ENCODE measurements around the gene OBSCN.
"Not testable (repeated sequence)": the region's sequence is repeated elsewhere in the genome, so short reads cannot be mapped to it uniquely, and the experiment has no call there.

Gene OBSCN

DNA sequence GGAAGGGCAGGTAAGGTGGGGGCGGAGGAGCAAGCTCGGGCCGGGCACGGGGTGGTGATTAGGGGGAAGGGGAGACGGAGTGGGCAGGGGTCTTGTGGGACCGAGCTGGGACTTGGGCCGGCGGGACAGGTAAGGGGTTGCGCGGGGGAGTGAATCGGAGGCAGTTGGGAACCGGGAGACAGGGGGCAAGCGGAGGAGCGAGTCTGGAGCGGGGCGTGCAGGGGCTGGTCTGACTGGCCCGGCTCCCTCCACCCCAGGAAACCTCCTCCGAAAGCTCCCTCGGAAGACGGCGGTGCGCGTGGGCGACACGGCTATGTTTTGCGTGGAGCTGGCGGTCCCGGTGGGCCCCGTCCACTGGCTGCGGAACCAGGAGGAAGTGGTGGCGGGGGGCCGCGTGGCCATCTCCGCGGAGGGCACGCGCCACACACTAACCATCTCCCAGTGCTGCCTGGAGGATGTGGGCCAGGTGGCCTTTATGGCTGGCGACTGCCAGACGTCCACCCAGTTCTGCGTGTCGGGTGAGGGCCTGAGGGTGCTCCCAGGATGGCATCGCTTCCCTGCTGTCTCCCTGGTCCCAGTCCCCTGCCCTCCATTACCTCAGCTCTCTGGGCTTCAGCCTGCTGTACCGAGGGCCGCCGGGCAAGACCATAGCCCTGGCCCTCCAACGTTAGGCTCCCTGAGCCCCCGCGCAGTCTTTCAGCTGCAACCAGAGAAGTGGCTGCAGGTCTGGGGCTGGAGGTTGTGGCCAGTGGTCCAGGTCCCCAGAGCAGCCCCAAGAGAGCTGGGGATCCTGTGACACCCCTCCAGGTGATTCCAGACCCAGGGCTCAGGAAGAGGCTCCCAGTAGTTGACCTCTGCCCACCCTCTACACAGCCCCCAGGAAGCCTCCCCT is 6.3 kb downstream of the OBSCN start:
- DNase-seq: no peak

- no peak for DNase-seq
These were observed 7.2 kb downstream of the OBSCN start for GRCh38 chr1:228214921-228215662.

DNA sequence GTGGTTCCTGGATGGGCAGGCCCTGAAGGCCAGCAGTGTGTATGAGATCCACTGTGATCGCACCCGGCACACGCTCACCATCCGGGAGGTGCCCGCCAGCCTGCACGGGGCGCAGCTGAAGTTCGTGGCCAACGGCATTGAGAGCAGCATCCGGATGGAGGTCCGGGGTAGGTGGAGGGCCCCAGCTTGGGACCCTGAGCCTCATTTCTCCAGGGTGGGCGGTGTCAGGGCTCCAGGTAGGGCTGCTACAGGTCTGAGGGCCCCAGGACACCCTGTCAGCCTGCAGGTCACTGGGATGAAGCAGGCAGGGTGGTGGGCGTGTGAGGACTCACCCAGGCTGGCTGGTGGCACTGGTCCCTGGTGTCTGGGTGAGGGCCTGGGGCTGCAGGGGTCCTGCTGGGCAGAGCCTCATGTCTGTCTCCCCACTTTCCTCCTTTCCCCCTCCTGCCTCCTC is 7.8 kb downstream of the OBSCN start:
- no peak for DNase-seq

DNA sequence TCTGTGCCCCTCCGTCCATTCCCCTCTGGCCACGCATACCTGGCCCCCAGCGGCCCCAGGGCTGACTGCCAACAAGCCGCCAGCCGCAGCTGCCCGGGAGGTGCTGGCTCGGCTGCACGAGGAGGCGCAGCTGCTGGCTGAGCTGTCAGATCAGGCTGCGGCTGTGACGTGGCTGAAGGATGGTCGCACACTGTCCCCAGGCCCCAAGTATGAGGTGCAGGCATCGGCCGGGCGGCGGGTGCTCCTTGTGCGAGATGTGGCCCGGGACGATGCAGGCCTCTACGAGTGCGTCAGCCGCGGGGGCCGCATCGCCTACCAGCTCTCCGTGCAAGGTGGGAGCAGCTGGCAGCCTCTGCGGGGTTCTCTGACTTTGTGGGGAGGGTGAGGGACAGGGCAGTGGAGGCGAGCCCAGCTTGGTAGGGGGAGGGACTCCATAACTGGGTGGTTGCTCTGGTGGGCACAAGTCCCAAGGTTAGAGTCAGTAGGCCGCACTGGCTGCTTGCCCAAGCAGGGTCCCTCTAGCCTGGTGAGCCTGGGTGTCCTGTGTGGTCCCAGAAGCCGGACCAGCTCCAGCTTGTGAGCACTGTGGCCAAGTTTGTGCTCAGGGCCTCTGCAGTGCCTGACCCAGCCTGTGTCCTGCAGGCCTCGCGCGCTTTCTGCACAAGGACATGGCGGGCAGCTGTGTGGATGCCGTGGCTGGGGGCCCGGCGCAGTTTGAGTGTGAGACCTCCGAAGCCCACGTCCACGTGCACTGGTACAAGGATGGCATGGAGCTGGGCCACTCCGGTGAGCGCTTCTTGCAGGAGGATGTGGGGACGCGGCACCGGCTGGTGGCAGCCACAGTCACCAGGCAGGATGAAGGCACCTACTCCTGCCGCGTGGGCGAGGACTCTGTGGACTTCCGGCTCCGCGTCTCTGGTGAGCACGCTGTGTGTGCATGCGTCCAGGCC is 8.8 kb downstream of the OBSCN start:
- DNase-seq: no peak

- no peak for DNase-seq
These were observed 9.9 kb downstream of the OBSCN start for GRCh38 chr1:228217551-228218344.

GRCh38 chr1:228218513-228219244 is 10.8 kb downstream of the OBSCN start:
- no peak for DNase-seq

DNA sequence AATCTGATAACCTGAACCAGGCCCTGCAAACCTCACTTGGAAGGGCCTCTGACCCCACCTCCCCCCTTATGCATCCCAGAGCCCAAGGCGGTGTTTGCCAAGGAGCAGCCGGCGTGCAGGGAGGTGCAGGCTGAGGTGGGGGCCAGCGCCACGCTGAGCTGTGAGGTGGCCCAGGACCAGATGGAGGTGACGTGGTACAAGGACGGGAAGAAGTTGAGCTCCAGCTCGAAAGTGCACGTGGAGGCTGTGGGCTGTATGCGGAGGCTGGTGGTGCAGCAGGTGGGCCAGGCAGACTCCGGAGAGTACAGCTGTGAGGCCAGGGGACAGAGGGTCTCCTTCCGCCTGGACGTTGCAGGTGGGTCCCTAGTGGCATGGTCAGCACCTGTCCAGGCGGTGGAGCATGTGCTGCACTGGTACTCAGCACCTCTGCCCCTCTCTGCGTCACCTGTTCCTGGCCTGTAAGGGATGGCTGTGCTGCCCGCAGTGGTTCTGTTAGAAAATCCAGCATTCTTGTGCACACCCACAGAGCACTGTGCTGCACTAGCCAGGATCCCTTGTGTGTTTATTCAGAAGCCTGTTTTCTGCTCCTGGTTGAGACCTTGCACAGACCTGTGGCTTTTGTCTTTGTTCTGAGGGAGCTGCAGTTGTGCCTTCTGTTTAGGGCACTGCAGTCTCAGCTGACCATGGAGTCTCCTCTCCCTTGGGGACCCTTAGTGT is 11.6 kb downstream of the OBSCN start:
- DNase-seq: no peak

GRCh38 chr1:228219962-228220780 is 12.3 kb downstream of the OBSCN start:
- DNase-seq: no peak

- DNase-seq: not testable (repeated sequence)
These were observed 13.3 kb downstream of the OBSCN start for GRCh38 chr1:228221097-228221496.

DNA sequence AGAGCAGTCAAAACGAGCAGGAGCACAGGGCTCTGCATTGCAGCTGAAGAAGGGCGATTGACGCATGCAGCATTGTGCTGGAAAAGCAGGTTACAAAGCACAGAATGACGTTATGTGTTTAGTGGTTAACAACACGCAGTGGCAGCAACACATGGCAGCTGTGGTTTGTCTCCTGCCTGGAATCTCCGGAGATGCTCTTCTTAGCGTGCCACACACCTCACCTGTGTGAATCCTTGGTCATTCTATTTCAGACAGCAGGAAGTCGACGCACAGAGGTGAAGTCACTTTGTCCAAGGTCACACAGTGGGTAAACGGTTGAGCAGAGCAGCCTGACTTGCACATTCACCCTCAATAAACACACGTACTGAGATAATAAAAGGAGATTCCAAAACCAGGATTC is 14.7 kb downstream of the OBSCN start:
- DNase-seq: no peak

DNA sequence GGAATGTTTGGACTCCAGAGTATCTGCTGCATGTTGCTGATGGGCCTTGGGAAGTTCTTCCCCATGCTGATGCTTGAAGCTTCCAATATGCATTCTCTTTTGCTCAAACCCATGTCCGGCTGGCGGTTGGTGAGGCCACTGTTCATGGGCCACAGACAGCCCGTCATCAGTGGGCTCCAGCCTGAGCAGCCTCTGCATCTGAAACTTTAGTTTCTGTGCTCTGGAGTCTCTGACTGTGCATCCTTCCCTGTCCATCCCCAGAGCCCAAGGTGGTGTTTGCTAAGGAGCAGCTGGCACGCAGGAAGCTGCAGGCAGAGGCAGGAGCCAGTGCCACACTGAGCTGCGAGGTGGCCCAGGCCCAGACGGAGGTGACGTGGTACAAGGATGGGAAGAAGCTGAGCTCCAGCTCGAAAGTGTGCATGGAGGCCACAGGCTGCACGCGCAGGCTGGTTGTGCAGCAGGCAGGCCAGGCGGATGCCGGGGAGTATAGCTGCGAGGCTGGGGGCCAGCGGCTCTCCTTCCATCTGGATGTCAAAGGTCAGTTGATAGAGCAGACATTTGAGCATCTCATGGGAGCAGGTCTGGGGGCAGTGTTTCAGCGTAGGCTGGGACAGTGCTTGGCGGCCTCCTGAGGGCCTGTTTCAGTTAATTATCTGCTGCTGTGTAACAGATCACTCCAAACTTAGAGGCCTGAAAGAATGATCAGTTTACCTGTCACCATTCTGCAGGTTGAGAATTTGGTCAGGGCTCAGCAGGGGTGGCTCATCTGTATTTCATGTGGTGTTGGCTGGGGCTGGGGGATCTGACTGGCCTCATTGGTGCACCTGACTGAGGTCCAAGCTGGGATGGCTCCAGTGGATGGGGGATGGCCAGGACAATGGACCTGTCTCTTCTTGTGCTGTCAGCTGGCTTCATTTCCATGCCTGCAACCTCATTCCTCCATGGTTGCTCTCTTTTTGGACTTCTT is 16.6 kb downstream of the OBSCN start:
- DNase-seq: no peak

DNA sequence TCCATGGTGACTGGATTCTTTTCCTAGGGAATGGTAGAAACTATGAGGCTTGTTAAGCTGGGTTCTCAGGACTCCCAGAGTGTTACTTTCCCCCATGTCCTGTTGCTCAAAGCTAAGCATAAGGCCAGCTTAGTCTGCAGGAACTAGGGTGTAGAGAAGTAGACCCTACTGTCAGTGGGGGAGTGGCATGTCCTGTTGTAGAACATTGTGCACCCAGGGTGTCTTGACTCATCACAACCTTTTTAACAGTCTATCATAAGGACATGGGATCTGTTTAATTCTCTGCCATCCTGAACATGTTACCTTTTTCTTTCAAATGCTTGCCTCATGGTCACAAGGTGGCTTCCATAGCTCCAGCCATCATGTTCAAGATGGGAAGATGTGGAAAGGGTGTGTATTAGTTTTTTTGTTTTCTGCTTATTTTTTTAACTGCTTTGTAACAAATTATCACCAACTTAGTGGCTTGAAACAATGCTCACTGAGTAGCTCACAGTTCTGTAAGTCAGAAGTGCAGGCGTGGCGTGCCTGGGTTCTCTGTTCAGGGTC is 17.4 kb downstream of the OBSCN start:
- DNase-seq: no peak

GRCh38 chr1:228225740-228226139 is 17.9 kb downstream of the OBSCN start:
- no peak for DNase-seq

- no peak for DNase-seq
These were observed 18.5 kb downstream of the OBSCN start for GRCh38 chr1:228226141-228226874.

- no peak for DNase-seq
These were observed 19.3 kb downstream of the OBSCN start for GRCh38 chr1:228226956-228227791.

- not testable (repeated sequence) for DNase-seq
These were observed 20.3 kb downstream of the OBSCN start for GRCh38 chr1:228228147-228228546.
